HepG2 (cell line): ENCODE measurements around the gene BACH2. TPM values are rescaled to one million over a fixed set of nuclear protein-coding genes. Genes with fewer than 3 reads are reported as not detected.

Experiments used
- ATAC-seq: fragments of 200-7000 bp; cut with Tn5 transposase; 3 replicates; pipeline ENCODE4 v1.9.1; 2020; ENCODE audit warnings: mild to moderate bottlenecking, moderate library complexity
- BruUV-seq: library from RNA; stranded (reverse); fragments of 400-500 nt; replicated peaks from 2 replicates; lab custom pipeline; 2021; lab: Mats Ljungman, UMichigan
- CTCF ChIA-PET: fragments of 300-600 bp; formaldehyde crosslinking; extraction: SDS; loops from one replicate; lab custom pipeline; 2021; ENCODE audit warnings: low total read pairs, inconsistent platforms, low intra/inter-chr PET ratio; lab: Yijun Ruan, JAX
- POLR2A ChIA-PET: fragments of 350-600 bp; sonication (Branson Sonifier 250); formaldehyde crosslinking; loops from one replicate; lab custom pipeline; 2020; ENCODE audit warnings: antibody characterized with exemption, inconsistent platforms; lab: Yijun Ruan, JAX
- DNase-seq: peaks from one replicate; pipeline ENCODE4 v3.0.0-alpha.2; 2015; ENCODE audit warnings: low spot score
- FAIRE-seq: peaks from 3 replicates; lab custom pipeline; 2011; peaks lifted over from hg19 to GRCh38; lab: Jason Lieb, UNC
- H2AFZ ChIP-seq: one replicate; pipeline ENCODE4 v1.6.1; 2011; ENCODE audit warnings: low read length, inconsistent platforms
- H3K27ac ChIP-seq: fragments of 300-600 bp; 3 replicates; pipeline ENCODE4 v1.8.0; 2011; ENCODE audit warnings: mixed run types, mild to moderate bottlenecking, mixed read lengths, low read length, inconsistent platforms; ENCODE audit not compliant: insufficient read depth; ENCODE audit errors: extremely low read length
- H3K27me3 ChIP-seq, 2 experiments: fragments of 200-600 bp in 1 of 2; 2 replicates in 1 of 2; 3 replicates in 1 of 2; pipeline versions ENCODE4 v1.6.0 to v1.8.0; 2011; ENCODE audit warnings: low read length in 2 of 2, mild to moderate bottlenecking in 2 of 2, moderate library complexity in 2 of 2, inconsistent platforms in 1 of 2; ENCODE audit not compliant: insufficient read depth in 2 of 2, control insufficient read depth in 1 of 2
- H3K36me3 ChIP-seq, 2 experiments: fragments of 200-600 bp in 1 of 2; replicated peaks in 1 of 2; 2 replicates in 1 of 2; 3 replicates in 1 of 2; pipeline versions ENCODE4 v1.5.1 to v1.8.0; 2011; ENCODE audit warnings: low read length in 2 of 2, inconsistent platforms in 1 of 2; ENCODE audit not compliant: insufficient read depth in 2 of 2, control insufficient read depth in 1 of 2
- H3K4me1 ChIP-seq: 2 replicates; pipeline ENCODE4 v1.5.1; 2012; ENCODE audit warnings: low read length, inconsistent platforms; ENCODE audit not compliant: insufficient read depth
- H3K4me2 ChIP-seq: 2 replicates; pipeline ENCODE4 v1.6.0; 2011; ENCODE audit warnings: low read depth, low read length, inconsistent platforms
- H3K4me3 ChIP-seq, 3 experiments: fragments of 200-600 bp in 1 of 3; sonication (generic), shearing (Covaris generic) in 1 of 3; replicated peaks in 1 of 3; 2 replicates each; pipeline ENCODE4 v1.5.1; 2011 to 2016; ENCODE audit warnings: low read length in 3 of 3, inconsistent platforms in 2 of 3, low read depth in 2 of 3, mild to moderate bottlenecking in 2 of 3, control low read depth in 1 of 3, mixed read lengths in 1 of 3; ENCODE audit not compliant: insufficient read depth in 1 of 3
- H3K79me2 ChIP-seq: one replicate; pipeline ENCODE4 v1.6.1; 2011; ENCODE audit warnings: low read length, inconsistent platforms; ENCODE audit not compliant: insufficient read depth
- H3K9ac ChIP-seq: 2 replicates; pipeline ENCODE4 v1.6.0; 2011; ENCODE audit warnings: mild to moderate bottlenecking, low read depth, low read length, inconsistent platforms; ENCODE audit not compliant: insufficient read depth
- H3K9me3 ChIP-seq: 2 replicates; pipeline ENCODE4 v1.5.1; 2012; ENCODE audit warnings: mild to moderate bottlenecking, low read length
- H4K20me1 ChIP-seq: 2 replicates; pipeline ENCODE4 v1.6.0; 2011; ENCODE audit warnings: inconsistent platforms, mild to moderate bottlenecking, low read length, moderate library complexity; ENCODE audit not compliant: insufficient read depth
- ARHGAP35 ChIP-seq: sonication (generic); formaldehyde crosslinking; IDR thresholded peaks from 2 replicates; pipeline ENCODE4 v1.9.0; 2022; ENCODE audit warnings: mild to moderate bottlenecking, inconsistent platforms, moderate library complexity, missing genetic modification reagents, borderline replicate concordance
- KLF13 ChIP-seq: sonication (generic); formaldehyde crosslinking; IDR thresholded peaks from 2 replicates; pipeline ENCODE4 v1.4.0; 2020; ENCODE audit warnings: mild to moderate bottlenecking, missing genetic modification reagents
- KLF6 ChIP-seq: IDR thresholded peaks from 2 replicates; pipeline ENCODE4 v1.8.0; 2016; ENCODE audit warnings: missing biosample characterization, missing genetic modification reagents
- MED1 ChIP-seq: sonication (generic); formaldehyde crosslinking; IDR thresholded peaks from 2 replicates; pipeline ENCODE4 v1.4.0; 2020; ENCODE audit warnings: missing genetic modification reagents
- NFE2L1 ChIP-seq: sonication (generic); formaldehyde crosslinking; IDR thresholded peaks from 2 replicates; pipeline ENCODE4 v1.4.0; 2020; ENCODE audit warnings: missing genetic modification reagents, mild to moderate bottlenecking, borderline replicate concordance
- PCBP2 ChIP-seq: fragments of 200-400 bp; formaldehyde crosslinking; optimal IDR thresholded peaks from 2 replicates; pipeline ENCODE3; 2018; ENCODE audit warnings: low read length, low read depth; ENCODE audit not compliant: poor library complexity, severe bottlenecking
- SIX1 ChIP-seq: sonication (generic); formaldehyde crosslinking; IDR thresholded peaks from 2 replicates; pipeline ENCODE4 v1.4.0; 2020; ENCODE audit warnings: missing genetic modification reagents, borderline replicate concordance
- TBP ChIP-seq: sonication (generic); formaldehyde crosslinking; IDR thresholded peaks from 2 replicates; pipeline ENCODE4 v1.5.0; 2020; ENCODE audit warnings: missing genetic modification reagents
- TCF7 ChIP-seq: sonication (generic); IDR thresholded peaks from 2 replicates; pipeline ENCODE4 v1.6.1; 2016; ENCODE audit warnings: antibody characterized with exemption, low read depth
- THYN1 ChIP-seq: sonication (generic); formaldehyde crosslinking; IDR thresholded peaks from 2 replicates; pipeline ENCODE4 v1.8.1; 2023; ENCODE audit warnings: low read depth, mild to moderate bottlenecking, moderate library complexity, missing genetic modification reagents, borderline replicate concordance
- ZNF180 ChIP-seq: sonication (generic); formaldehyde crosslinking; IDR thresholded peaks from 2 replicates; pipeline ENCODE4 v1.4.0; 2020; ENCODE audit warnings: low read depth, missing genetic modification reagents, borderline replicate concordance
- ZNF282 ChIP-seq: fragments of 450-650 bp; IDR thresholded peaks from 2 replicates; pipeline ENCODE4 v1.6.1; 2018; ENCODE audit not compliant: partially characterized antibody
- ZNF446 ChIP-seq: sonication (generic); formaldehyde crosslinking; IDR thresholded peaks from 2 replicates; pipeline ENCODE4 v1.5.0; 2020; ENCODE audit warnings: mild to moderate bottlenecking, missing genetic modification reagents
- ZNF660 ChIP-seq: sonication (generic); formaldehyde crosslinking; IDR thresholded peaks from 2 replicates; pipeline ENCODE4 v1.5.1; 2020; ENCODE audit warnings: mild to moderate bottlenecking, low read depth, missing genetic modification reagents, borderline replicate concordance
- ZNF816 ChIP-seq: sonication (generic); formaldehyde crosslinking; IDR thresholded peaks from 2 replicates; pipeline ENCODE4 v1.8.0; 2022; ENCODE audit warnings: missing genetic modification reagents, mild to moderate bottlenecking, borderline replicate concordance
- WGBS: methylation state at CpG from one replicate; pipeline ENCODE4 v1.1.6; 2017; ENCODE audit warnings: low lambda C conversion rate; 5-methylcytosine and 5-hydroxymethylcytosine counted together
- in situ Hi-C: cut with HindIII; loops from 2 replicates; pipeline ENCODE4 v1.10.0; 2017; ENCODE audit warnings: low pct_unique_long_range_greater_than_20kb; ENCODE audit not compliant: extremely low pct_ligation_motif_present
- intact Hi-C: fragments of 100-400 bp; cut with micrococcal nuclease; formaldehyde crosslinking; loops from one replicate; pipeline ENCODE4 v1.10.0; 2022; ENCODE audit not compliant: unreplicated experiment
- polyA plus RNA-seq, 8 experiments: library from polyadenylated mRNA; depleted of rRNA in 3 of 8; stranded (reverse) in 7 of 8; unstranded in 1 of 8; fragments of >200 nt; fragmentation: Illumina TruSeq in 4 of 8; extraction: Trizol in 4 of 8; gene quantifications; 2 replicates each; pipeline versions ENCODE4 v1.2.1 to v1.2.3, GENCODE V29; 2011 to 2016; ENCODE audit warnings: low read depth in 4 of 8, missing spikeins in 1 of 8, mixed read lengths in 1 of 8; ENCODE audit not compliant: insufficient read depth in 1 of 8
- total RNA-seq, 5 experiments: library from RNA; depleted of rRNA; stranded (reverse); fragments of >200 nt; fragmentation: Illumina TruSeq; extraction: Trizol; gene quantifications; 2 replicates each; pipeline ENCODE4 v1.2.3, GENCODE V29; 2016; ENCODE audit warnings: low read depth in 1 of 5
- TF ChIP-seq, protein P1 (sequence below): sonication (generic); formaldehyde crosslinking; IDR thresholded peaks from 2 replicates; pipeline ENCODE4 v1.5.1; 2020; ENCODE audit warnings: missing genetic modification reagents, mild to moderate bottlenecking, borderline replicate concordance
- TF ChIP-seq, protein P2 (sequence below): sonication (generic); formaldehyde crosslinking; IDR thresholded peaks from 2 replicates; pipeline ENCODE4 v1.5.0; 2020; ENCODE audit warnings: missing genetic modification reagents
- TF ChIP-seq, protein P3 (sequence below): sonication (generic); formaldehyde crosslinking; IDR thresholded peaks from 2 replicates; pipeline ENCODE4 v1.5.1; 2020; ENCODE audit warnings: missing genetic modification reagents, mild to moderate bottlenecking, borderline replicate concordance
- TF ChIP-seq, protein P4 (sequence below): sonication (generic); formaldehyde crosslinking; IDR thresholded peaks from 2 replicates; pipeline ENCODE4 v1.8.1; 2023; ENCODE audit warnings: mild to moderate bottlenecking, missing genetic modification reagents, borderline replicate concordance

BACH2 gene
- total and polyA plus RNA-seq, 2 of the 13 experiments (the other 11 are each of a cell fraction or from before 2014, with no cell fraction given) = 0.01 TPM; not detected in 1

DNA sequence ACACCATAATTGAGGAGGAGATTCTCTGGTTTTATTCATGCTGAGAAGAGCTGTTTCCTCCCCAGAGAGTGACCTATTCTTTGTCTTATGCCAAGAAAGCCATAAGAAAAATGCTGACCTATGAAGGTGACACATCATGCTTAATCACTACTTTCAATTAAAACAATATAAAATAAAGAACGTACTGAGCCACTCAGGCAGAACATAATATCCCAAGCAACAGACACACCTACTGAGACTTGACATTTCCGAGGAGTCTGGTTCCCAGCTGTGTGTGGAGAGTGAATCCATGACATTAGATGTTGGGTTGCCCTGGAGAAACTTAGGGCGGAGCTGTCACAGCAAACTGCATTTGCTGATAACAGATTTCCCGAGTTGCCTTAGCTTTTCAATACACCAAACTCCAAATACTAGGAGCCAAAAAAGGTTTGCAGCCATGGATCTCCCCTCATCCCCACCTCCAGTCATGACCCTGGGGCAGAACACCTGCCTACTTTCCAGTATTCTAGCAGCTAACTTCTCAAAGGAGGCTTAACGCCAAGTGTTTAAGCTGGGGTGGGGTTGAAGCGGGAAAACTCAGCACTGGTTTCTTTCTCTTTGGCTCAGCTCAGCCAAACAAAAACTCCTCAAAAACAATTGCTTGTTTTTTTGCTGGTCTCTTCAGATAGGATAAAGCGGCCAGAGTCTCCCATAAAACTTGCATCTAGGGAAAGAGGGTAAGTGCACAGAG lies 92.2 kb downstream of the BACH2 start (continued):
- TF ChIP-seq, protein P1, sequence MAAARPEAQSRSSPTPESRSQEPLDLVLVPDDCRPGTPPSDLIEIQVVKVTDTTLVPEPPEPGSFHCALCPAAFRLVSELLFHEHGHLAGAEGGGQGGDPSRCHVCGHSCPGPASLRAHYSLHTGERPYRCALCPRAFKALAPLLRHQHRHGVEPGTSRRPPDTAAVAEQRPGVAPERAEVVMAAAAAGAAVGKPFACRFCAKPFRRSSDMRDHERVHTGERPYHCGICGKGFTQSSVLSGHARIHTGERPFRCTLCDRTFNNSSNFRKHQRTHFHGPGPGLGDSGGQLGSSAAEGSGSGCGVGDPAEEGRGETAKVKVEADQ (CRISPR knock-in tag) = no peak
- TF ChIP-seq ZNF816 (CRISPR knock-in tag) = no peak

DNA sequence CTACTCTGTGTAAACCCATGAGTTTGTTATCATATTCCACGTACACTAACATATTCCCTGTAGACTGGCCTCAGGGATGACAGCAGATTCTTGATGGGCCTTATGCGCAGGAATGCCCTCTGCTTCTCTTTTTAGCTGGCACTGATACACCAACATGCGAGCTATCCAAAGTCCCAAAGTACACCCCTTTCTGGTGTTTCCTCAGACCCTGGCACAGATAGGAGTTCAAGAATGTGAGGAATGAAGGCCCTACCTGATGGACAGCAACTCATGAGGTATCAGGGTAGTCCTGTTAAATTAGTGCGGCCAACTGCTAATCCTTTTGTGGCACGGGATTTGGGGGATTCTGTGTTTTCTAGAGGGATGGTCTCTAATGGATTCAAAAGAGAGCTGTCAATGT lies 93.0 kb downstream of the BACH2 start:
- Histone ChIP-seq H3K27me3 (no peaks in the 10 kb centered on the region), H4K20me1 (no peaks in the 10 kb centered on the region), H3K4me1 (no peaks in the 10 kb centered on the region), H2AFZ (no peak overlapping the region), H3K4me2 (no peak overlapping the region), H3K9ac (no peak overlapping the region), H3K9me3 (no peaks in the 10 kb centered on the region), H3K27ac (no peak overlapping the region), H3K79me2 (no peaks in the 10 kb centered on the region), H3K4me3 (no peak overlapping the region), H3K36me3 (no peaks in the 10 kb centered on the region)
- DNase-seq (no peak), FAIRE-seq (no peak), ATAC-seq (no peak)
- intact Hi-C loops (no loop called here), in situ Hi-C loops (no loop called here)
- ChIA-PET CTCF (no interaction called here), POLR2A (no interaction called here)
- 56% methylated on average over 4 of the region's 5 CpGs for WGBS
- BruUV-seq = no TSS peak
- TF ChIP-seq TCF7 (no peak), SIX1 (CRISPR knock-in tag) (no peak), ARHGAP35 (no peak), TBP (CRISPR knock-in tag) (no peak), KLF13 (CRISPR knock-in tag) (no peak), ZNF282 (no peak), KLF6 (CRISPR knock-in tag) (no peak), ZNF446 (CRISPR knock-in tag) (no peak), THYN1 (CRISPR knock-in tag) (no peak), ZNF660 (CRISPR knock-in tag) (no peak), MED1 (CRISPR knock-in tag) (no peak), PCBP2 (no peak), ZNF180 (CRISPR knock-in tag) (no peak), NFE2L1 (CRISPR knock-in tag) (no peak)
- TF ChIP-seq, protein P2, sequence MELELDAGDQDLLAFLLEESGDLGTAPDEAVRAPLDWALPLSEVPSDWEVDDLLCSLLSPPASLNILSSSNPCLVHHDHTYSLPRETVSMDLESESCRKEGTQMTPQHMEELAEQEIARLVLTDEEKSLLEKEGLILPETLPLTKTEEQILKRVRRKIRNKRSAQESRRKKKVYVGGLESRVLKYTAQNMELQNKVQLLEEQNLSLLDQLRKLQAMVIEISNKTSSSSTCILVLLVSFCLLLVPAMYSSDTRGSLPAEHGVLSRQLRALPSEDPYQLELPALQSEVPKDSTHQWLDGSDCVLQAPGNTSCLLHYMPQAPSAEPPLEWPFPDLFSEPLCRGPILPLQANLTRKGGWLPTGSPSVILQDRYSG (CRISPR knock-in tag) = no peak
- TF ChIP-seq, protein P3, sequence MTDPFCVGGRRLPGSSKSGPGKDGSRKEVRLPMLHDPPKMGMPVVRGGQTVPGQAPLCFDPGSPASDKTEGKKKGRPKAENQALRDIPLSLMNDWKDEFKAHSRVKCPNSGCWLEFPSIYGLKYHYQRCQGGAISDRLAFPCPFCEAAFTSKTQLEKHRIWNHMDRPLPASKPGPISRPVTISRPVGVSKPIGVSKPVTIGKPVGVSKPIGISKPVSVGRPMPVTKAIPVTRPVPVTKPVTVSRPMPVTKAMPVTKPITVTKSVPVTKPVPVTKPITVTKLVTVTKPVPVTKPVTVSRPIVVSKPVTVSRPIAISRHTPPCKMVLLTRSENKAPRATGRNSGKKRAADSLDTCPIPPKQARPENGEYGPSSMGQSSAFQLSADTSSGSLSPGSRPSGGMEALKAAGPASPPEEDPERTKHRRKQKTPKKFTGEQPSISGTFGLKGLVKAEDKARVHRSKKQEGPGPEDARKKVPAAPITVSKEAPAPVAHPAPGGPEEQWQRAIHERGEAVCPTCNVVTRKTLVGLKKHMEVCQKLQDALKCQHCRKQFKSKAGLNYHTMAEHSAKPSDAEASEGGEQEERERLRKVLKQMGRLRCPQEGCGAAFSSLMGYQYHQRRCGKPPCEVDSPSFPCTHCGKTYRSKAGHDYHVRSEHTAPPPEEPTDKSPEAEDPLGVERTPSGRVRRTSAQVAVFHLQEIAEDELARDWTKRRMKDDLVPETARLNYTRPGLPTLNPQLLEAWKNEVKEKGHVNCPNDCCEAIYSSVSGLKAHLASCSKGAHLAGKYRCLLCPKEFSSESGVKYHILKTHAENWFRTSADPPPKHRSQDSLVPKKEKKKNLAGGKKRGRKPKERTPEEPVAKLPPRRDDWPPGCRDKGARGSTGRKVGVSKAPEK = no peak
- TF ChIP-seq, protein P4, sequence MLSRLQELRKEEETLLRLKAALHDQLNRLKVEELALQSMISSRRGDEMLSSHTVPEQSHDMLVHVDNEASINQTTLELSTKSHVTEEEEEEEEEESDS (CRISPR knock-in tag) = no peak
